Activated naive CD8-positive, alpha-beta T cell (primary cell): Measurements from ENCODE around the gene CLEC16A.
A peak's percentile ranks its signal among the peaks of the same experiment; 100 is the strongest.

Experiments
- H3K27ac Mint-ChIP-seq: one replicate; pipeline ENCODE4 v1.8.0; 2021; ENCODE audit warnings: mixed read lengths
- H3K27me3 Mint-ChIP-seq: one replicate; pipeline ENCODE4 v1.8.0; 2021; ENCODE audit warnings: mixed read lengths
- H3K36me3 Mint-ChIP-seq: one replicate; pipeline ENCODE4 v1.8.0; 2021; ENCODE audit warnings: mixed read lengths
- H3K4me1 Mint-ChIP-seq: one replicate; pipeline ENCODE4 v1.8.0; 2021; ENCODE audit warnings: low read depth, mixed read lengths
- H3K4me3 Mint-ChIP-seq: one replicate; pipeline ENCODE4 v1.8.0; 2021; ENCODE audit warnings: mild to moderate bottlenecking, mixed read lengths
- H3K9me3 Mint-ChIP-seq: one replicate; pipeline ENCODE4 v1.8.0; 2021; ENCODE audit warnings: low read depth, mixed read lengths

Gene CLEC16A

GRCh38 chr16:11145173-11145818 is 200.9 kb downstream of the CLEC16A start:
- Mint-ChIP-seq H3K36me3 (peaks cover 13% of the 10 kb centered on the region), H3K4me1 (peaks cover 10% of the 10 kb centered on the region), H3K9me3 (no peaks in the 10 kb centered on the region), H3K27ac (no peak overlapping the region), H3K4me3 (no peak overlapping the region), H3K27me3 (no peaks in the 10 kb centered on the region)

GRCh38 chr16:11145819-11146211 is 201.5 kb downstream of the CLEC16A start:
- peaks cover 13% of the 10 kb centered on the region for H3K36me3 Mint-ChIP-seq
- H3K4me1 Mint-ChIP-seq: peaks cover 7% of the 10 kb centered on the region
- H3K27ac Mint-ChIP-seq: no peak overlapping the region
- no peaks in the 10 kb centered on the region for H3K9me3 Mint-ChIP-seq
- H3K4me3 Mint-ChIP-seq: no peak overlapping the region
- no peaks in the 10 kb centered on the region for H3K27me3 Mint-ChIP-seq

GRCh38 chr16:11147033-11147753 is 202.8 kb downstream of the CLEC16A start:
- Mint-ChIP-seq H3K4me3 (no peak overlapping the region), H3K27me3 (no peaks in the 10 kb centered on the region), H3K9me3 (no peaks in the 10 kb centered on the region), H3K36me3 (peaks cover 13% of the 10 kb centered on the region), H3K4me1 (peaks cover 4% of the 10 kb centered on the region), H3K27ac (peak overlapping the region; percentile 34)

GRCh38 chr16:11147754-11148444 is 203.5 kb downstream of the CLEC16A start:
- Mint-ChIP-seq H3K4me3 (no peak overlapping the region), H3K9me3 (no peaks in the 10 kb centered on the region), H3K4me1 (peaks cover 5% of the 10 kb centered on the region), H3K27ac (no peak overlapping the region), H3K27me3 (no peaks in the 10 kb centered on the region), H3K36me3 (peaks cover 13% of the 10 kb centered on the region)

- H3K36me3 Mint-ChIP-seq: peaks cover 14% of the 10 kb centered on the region
- no peak overlapping the region for H3K27ac Mint-ChIP-seq
- H3K4me3 Mint-ChIP-seq: no peak overlapping the region
These were observed 204.8 kb downstream of the CLEC16A start for GRCh38 chr16:11149011-11149616.

GRCh38 chr16:11150190-11150589 is 205.8 kb downstream of the CLEC16A start:
- Mint-ChIP-seq H3K27ac (no peak overlapping the region), H3K36me3 (peaks cover 14% of the 10 kb centered on the region), H3K9me3 (no peaks in the 10 kb centered on the region), H3K4me3 (no peak overlapping the region), H3K4me1 (peaks cover 10% of the 10 kb centered on the region), H3K27me3 (no peaks in the 10 kb centered on the region)

More at GRCh38 chr16:11149011-11149616, 204.8 kb downstream of the CLEC16A start:
- Mint-ChIP-seq H3K9me3 (no peaks in the 10 kb centered on the region), H3K27me3 (no peaks in the 10 kb centered on the region), H3K4me1 (peaks cover 7% of the 10 kb centered on the region)

GRCh38 chr16:11151156-11151884 is 207.0 kb downstream of the CLEC16A start:
- H3K4me3 Mint-ChIP-seq: no peak overlapping the region
- H3K27me3 Mint-ChIP-seq: no peaks in the 10 kb centered on the region
- no peaks in the 10 kb centered on the region for H3K9me3 Mint-ChIP-seq
- peaks cover 15% of the 10 kb centered on the region for H3K4me1 Mint-ChIP-seq
- H3K27ac Mint-ChIP-seq: no peak overlapping the region
- H3K36me3 Mint-ChIP-seq: peaks cover 18% of the 10 kb centered on the region

GRCh38 chr16:11151885-11152629 is 207.7 kb downstream of the CLEC16A start:
- Mint-ChIP-seq H3K27me3 (no peaks in the 10 kb centered on the region), H3K4me3 (no peak overlapping the region), H3K27ac (no peak overlapping the region), H3K36me3 (peaks cover 18% of the 10 kb centered on the region), H3K4me1 (peaks cover 20% of the 10 kb centered on the region), H3K9me3 (no peaks in the 10 kb centered on the region)

- Mint-ChIP-seq H3K27ac (no peak overlapping the region), H3K9me3 (no peaks in the 10 kb centered on the region), H3K36me3 (peaks cover 15% of the 10 kb centered on the region), H3K4me1 (peaks cover 24% of the 10 kb centered on the region), H3K4me3 (no peak overlapping the region), H3K27me3 (no peaks in the 10 kb centered on the region)
These were observed 208.4 kb downstream of the CLEC16A start for GRCh38 chr16:11152677-11153331.

- no peak overlapping the region for H3K27ac Mint-ChIP-seq
- H3K4me3 Mint-ChIP-seq: no peak overlapping the region
- no peaks in the 10 kb centered on the region for H3K9me3 Mint-ChIP-seq
- peaks cover 5% of the 10 kb centered on the region for H3K36me3 Mint-ChIP-seq
- no peaks in the 10 kb centered on the region for H3K27me3 Mint-ChIP-seq
- peaks cover 29% of the 10 kb centered on the region for H3K4me1 Mint-ChIP-seq
These were observed 211.0 kb downstream of the CLEC16A start for GRCh38 chr16:11155284-11155806.

GRCh38 chr16:11156401-11156800 is 212.0 kb downstream of the CLEC16A start:
- Mint-ChIP-seq H3K27me3 (no peaks in the 10 kb centered on the region), H3K4me3 (no peak overlapping the region), H3K36me3 (peaks cover 13% of the 10 kb centered on the region), H3K9me3 (no peaks in the 10 kb centered on the region), H3K27ac (no peak overlapping the region), H3K4me1 (peaks cover 39% of the 10 kb centered on the region)

GRCh38 chr16:11157143-11157542 is 212.8 kb downstream of the CLEC16A start:
- no peak overlapping the region for H3K27ac Mint-ChIP-seq
- H3K4me1 Mint-ChIP-seq: peaks cover 41% of the 10 kb centered on the region
- H3K9me3 Mint-ChIP-seq: no peaks in the 10 kb centered on the region
- H3K4me3 Mint-ChIP-seq: no peak overlapping the region
- peaks cover 13% of the 10 kb centered on the region for H3K36me3 Mint-ChIP-seq
- no peaks in the 10 kb centered on the region for H3K27me3 Mint-ChIP-seq

GRCh38 chr16:11158018-11158417 is 213.7 kb downstream of the CLEC16A start:
- Mint-ChIP-seq H3K4me1 (peaks cover 37% of the 10 kb centered on the region), H3K27me3 (no peaks in the 10 kb centered on the region), H3K9me3 (no peaks in the 10 kb centered on the region), H3K4me3 (no peak overlapping the region), H3K27ac (no peak overlapping the region), H3K36me3 (peaks cover 13% of the 10 kb centered on the region)
